BLaER1 (cell line): ENCODE data around the gene NKD2.
"Not testable (repeated sequence)": the region's sequence is repeated elsewhere in the genome, so short reads cannot be mapped to it uniquely, and the experiment has no call there.

ENCODE experiments used
- H3K27ac ChIP-seq: shearing (Covaris generic); formaldehyde crosslinking; 2 replicates; pipeline ENCODE4 v1.8.1; 2022
- H3K27me3 ChIP-seq: shearing (Covaris generic); formaldehyde crosslinking; 2 replicates; pipeline ENCODE4 v1.8.1; 2022
- H3K36me3 ChIP-seq: shearing (Covaris generic); formaldehyde crosslinking; 2 replicates; pipeline ENCODE4 v1.8.1; 2022
- H3K4me1 ChIP-seq: shearing (Covaris generic); formaldehyde crosslinking; 2 replicates; pipeline ENCODE4 v1.8.1; 2022
- H3K4me2 ChIP-seq: shearing (Covaris generic); formaldehyde crosslinking; 2 replicates; pipeline ENCODE4 v1.8.1; 2022
- H3K4me3 ChIP-seq: shearing (Covaris generic); formaldehyde crosslinking; 2 replicates; pipeline ENCODE4 v1.8.1; 2022
- H3K9ac ChIP-seq: shearing (Covaris generic); formaldehyde crosslinking; 2 replicates; pipeline ENCODE4 v1.8.1; 2022
- H3K9me3 ChIP-seq: shearing (Covaris generic); formaldehyde crosslinking; 2 replicates; pipeline ENCODE4 v1.8.1; 2022
- H4K20me1 ChIP-seq: shearing (Covaris generic); formaldehyde crosslinking; 2 replicates; pipeline ENCODE4 v1.8.1; 2022
- Cebpa-rat ChIP-seq: shearing (Covaris generic); IDR thresholded peaks from 2 replicates; pipeline ENCODE4 v1.8.1; 2022

NKD2 gene

GRCh38 chr5:1058988-1059883, 50.6 kb downstream of the NKD2 start:
- Histone ChIP-seq H3K36me3 (peaks cover 84% of the 10 kb centered on the region; the same call in 1 of the 2 replicates), H4K20me1 (peaks cover 70% of the 10 kb centered on the region), H3K4me1 (peaks cover 27% of the 10 kb centered on the region), H3K27me3 (no peaks in the 10 kb centered on the region), H3K9ac (no peak overlapping the region), H3K9me3 (no peaks in the 10 kb centered on the region), H3K4me3 (no peak overlapping the region), H3K27ac (no peak overlapping the region), H3K4me2 (no peak overlapping the region)
- TF ChIP-seq Cebpa-rat, result no peak

GRCh38 chr5:1059884-1060263, 51.3 kb downstream of the NKD2 start:
- Histone ChIP-seq H3K36me3 (peaks cover 84% of the 10 kb centered on the region; the same call in 1 of the 2 replicates), H3K27me3 (no peaks in the 10 kb centered on the region), H3K4me3 (no peak overlapping the region), H3K27ac (no peak overlapping the region), H4K20me1 (peaks cover 63% of the 10 kb centered on the region), H3K9me3 (no peaks in the 10 kb centered on the region), H3K4me1 (peaks cover 20% of the 10 kb centered on the region), H3K9ac (no peak overlapping the region), H3K4me2 (no peak overlapping the region)
- no peak for TF ChIP-seq Cebpa-rat

DNA sequence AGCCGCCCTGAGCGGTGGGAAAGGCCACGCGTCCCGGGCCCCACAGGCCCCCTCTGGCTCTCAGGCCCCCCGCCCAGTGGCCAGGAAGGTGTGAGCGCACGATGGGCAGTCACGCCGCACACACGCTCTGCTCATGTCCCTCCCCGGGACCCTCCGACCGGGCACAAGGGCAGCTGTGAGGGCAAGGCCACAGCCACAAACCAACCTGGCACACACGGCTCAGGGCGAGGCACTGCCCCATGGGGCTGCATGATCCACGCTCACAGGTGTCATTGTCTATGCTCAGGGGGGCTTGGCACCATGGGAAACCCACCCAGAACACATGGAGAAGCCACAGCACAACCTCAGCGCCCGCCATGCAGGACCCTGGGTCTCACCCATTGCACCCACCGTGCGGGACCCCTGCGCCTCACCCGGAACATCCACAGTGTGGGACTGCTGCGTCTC, 52.0 kb downstream of the NKD2 start:
- no peaks in the 10 kb centered on the region for H3K27me3 ChIP-seq
- peaks cover 86% of the 10 kb centered on the region; the same call in 1 of the 2 replicates for H3K36me3 ChIP-seq
- peaks cover 57% of the 10 kb centered on the region for H4K20me1 ChIP-seq
- no peak overlapping the region for H3K9ac ChIP-seq
- no peak overlapping the region for H3K4me2 ChIP-seq
- TF ChIP-seq Cebpa-rat, result no peak
- H3K4me3 ChIP-seq, result no peak overlapping the region
- peaks cover 13% of the 10 kb centered on the region for H3K4me1 ChIP-seq
- H3K27ac ChIP-seq, result no peak overlapping the region
- H3K9me3 ChIP-seq, result no peaks in the 10 kb centered on the region

DNA sequence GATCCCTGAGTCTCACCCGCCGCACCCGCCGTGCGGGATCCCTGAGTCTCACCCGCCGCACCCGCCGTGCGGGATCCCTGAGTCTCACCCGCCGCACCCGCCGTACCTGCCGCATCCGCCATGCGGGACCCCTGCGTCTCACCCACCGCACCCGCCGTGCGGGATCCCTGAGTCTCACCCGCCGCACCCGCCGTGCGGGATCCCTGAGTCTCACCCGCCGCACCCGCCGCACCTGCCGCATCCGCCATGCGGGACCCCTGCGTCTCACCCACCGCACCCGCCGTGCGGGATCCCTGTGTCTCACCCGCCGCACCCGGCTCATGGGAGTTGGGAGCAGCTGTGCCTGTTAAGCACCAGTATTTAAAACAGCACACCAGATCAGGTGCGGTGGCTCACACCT, 52.7 kb downstream of the NKD2 start:
- H3K9me3 ChIP-seq, H3K4me3 ChIP-seq, H3K9ac ChIP-seq, H3K4me2 ChIP-seq, H3K27me3 ChIP-seq, H3K4me1 ChIP-seq, H3K27ac ChIP-seq: not testable (repeated sequence)
- Histone ChIP-seq H4K20me1 (peaks cover 54% of the 10 kb centered on the region), H3K36me3 (peaks cover 84% of the 10 kb centered on the region; the same call in 1 of the 2 replicates)

GRCh38 chr5:1061916-1062315, 53.3 kb downstream of the NKD2 start:
- Histone ChIP-seq H3K9ac (no peak overlapping the region), H3K4me3 (no peak overlapping the region), H3K36me3 (peaks cover 85% of the 10 kb centered on the region; the same call in 1 of the 2 replicates), H3K27me3 (no peaks in the 10 kb centered on the region), H3K9me3 (no peaks in the 10 kb centered on the region), H4K20me1 (peaks cover 54% of the 10 kb centered on the region), H3K4me2 (no peak overlapping the region), H3K4me1 (peaks cover 6% of the 10 kb centered on the region), H3K27ac (no peak overlapping the region)
- TF ChIP-seq Cebpa-rat, result no peak

DNA sequence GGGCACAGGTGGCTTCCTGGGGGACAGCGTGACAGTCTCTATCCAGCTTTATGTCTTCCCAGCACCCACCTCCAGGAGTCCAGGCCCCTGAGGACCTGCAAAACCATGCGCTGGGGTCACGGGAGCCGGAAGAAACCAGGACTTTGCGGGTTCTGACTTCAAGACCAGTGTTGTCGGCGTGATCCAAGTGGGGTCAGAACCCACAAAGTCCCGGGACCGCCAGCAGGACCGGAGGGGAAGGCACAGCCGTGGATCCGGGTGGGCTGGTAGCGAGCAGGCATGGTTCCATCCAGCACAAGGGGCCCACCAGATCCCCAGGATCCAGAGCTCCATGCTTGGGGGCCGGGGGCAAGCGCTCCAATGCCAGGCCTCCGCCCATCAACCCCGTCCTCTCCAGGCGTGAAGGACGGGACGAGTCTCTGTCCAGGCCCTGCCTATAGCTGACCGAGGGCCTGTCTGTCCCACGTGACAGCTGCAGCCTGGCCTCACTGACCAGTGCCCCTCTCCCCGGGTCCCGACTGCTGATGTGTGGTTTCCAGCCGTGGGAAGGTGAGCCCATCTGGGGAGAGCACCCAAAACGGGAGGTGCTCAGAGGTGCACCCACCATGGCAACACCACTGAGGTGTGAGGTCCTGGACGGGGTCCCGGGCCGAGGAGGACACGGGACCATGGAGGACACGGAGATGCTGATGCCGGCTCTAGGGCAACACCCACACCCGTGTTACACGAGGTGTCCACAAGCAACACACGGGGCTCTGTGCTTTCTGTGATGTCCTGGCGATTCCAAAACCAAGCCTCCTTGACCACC, 54.4 kb downstream of the NKD2 start:
- no peak for TF ChIP-seq Cebpa-rat
- Histone ChIP-seq H3K4me3 (no peak overlapping the region), H3K27ac (no peak overlapping the region), H3K36me3 (peaks cover 85% of the 10 kb centered on the region; the same call in 1 of the 2 replicates), H3K9me3 (no peaks in the 10 kb centered on the region), H3K4me1 (peaks cover 13% of the 10 kb centered on the region; the same call in 1 of the 2 replicates), H3K9ac (no peak overlapping the region), H4K20me1 (peaks cover 54% of the 10 kb centered on the region), H3K27me3 (no peaks in the 10 kb centered on the region), H3K4me2 (no peak overlapping the region)

DNA sequence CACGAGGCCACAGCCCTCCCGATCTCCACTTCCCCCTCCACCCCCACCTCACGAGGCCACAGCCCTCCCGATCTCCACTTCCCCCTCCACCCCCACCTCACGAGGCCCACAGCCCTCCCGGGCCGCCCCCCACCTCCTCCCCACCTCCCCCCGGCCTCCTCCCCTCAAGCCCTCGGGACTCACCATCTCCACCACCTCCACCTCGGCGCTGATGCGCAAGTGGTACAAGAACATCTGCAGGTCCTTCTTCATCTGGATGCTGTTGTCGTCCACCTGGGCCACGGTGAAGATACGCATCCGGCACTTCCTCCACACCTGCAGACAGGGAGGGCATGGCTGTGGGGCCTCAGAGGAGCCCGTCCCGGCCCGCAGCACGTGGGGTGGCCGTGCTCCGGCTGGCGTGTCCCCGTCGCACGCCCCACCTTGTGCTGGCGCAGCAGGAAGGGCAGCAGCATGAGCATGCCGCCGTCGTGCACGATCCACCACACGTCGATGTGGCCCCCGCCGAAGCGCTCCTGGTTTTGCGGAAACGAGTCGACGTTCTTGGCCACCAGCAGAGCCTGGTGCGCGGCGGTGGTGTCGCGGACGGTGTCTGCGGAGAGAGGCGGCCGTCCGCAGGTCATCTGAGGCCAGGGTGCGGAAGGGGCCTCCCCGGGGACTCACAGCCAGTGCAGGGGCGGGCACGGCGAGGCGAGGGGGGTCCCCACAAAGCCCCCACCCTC, 55.2 kb downstream of the NKD2 start:
- H3K4me2 ChIP-seq, result no peak overlapping the region
- no peak overlapping the region for H3K4me3 ChIP-seq
- H3K27ac ChIP-seq, result no peak overlapping the region
- TF ChIP-seq Cebpa-rat, result no peak
- no peaks in the 10 kb centered on the region for H3K27me3 ChIP-seq
- peaks cover 82% of the 10 kb centered on the region; the same call in 1 of the 2 replicates for H3K36me3 ChIP-seq
- no peak overlapping the region for H3K9ac ChIP-seq
- no peaks in the 10 kb centered on the region for H3K9me3 ChIP-seq
- peaks cover 13% of the 10 kb centered on the region; the same call in 1 of the 2 replicates for H3K4me1 ChIP-seq
- H4K20me1 ChIP-seq, result peaks cover 54% of the 10 kb centered on the region

GRCh38 chr5:1064383-1065142, 56.0 kb downstream of the NKD2 start:
- H3K9me3 ChIP-seq, result no peaks in the 10 kb centered on the region
- H4K20me1 ChIP-seq, result peaks cover 57% of the 10 kb centered on the region
- no peak overlapping the region for H3K9ac ChIP-seq
- H3K4me2 ChIP-seq, result no peak overlapping the region
- H3K27me3 ChIP-seq, result no peaks in the 10 kb centered on the region
- H3K36me3 ChIP-seq, result peaks cover 82% of the 10 kb centered on the region; the same call in 1 of the 2 replicates
- peaks cover 13% of the 10 kb centered on the region; the same call in 1 of the 2 replicates for H3K4me1 ChIP-seq
- H3K27ac ChIP-seq, result no peak overlapping the region
- no peak overlapping the region for H3K4me3 ChIP-seq
- TF ChIP-seq Cebpa-rat, result no peak
